Thymus (tissue), 11 donors: ENCODE results near the gene KLHL3. TPM values are rescaled to one million over a fixed set of nuclear protein-coding genes. Genes with fewer than 3 reads are reported as not detected.
A peak's percentile ranks its signal among the peaks of the same experiment; 100 is the strongest.

Experiments
- DNase-seq, 9 donors: peaks; one replicate each; pipeline ENCODE4 v3.0.0-alpha.2; 2013; ENCODE audit warnings: low spot score in 9 of 9, low read depth in 6 of 9, missing footprints in 1 of 9
- H3K27ac ChIP-seq, 2 donors: one replicate each; pipeline ENCODE4 v1.5.1; 2013; ENCODE audit warnings: control low read depth in 1 of 2, low read depth in 1 of 2, low read length in 1 of 2, mild to moderate bottlenecking in 1 of 2, moderate library complexity in 1 of 2
- H3K27me3 ChIP-seq, 2 donors: one replicate each; pipeline ENCODE4 v1.5.1; 2013; ENCODE audit warnings: low read length in 1 of 2; ENCODE audit not compliant: control insufficient read depth in 2 of 2, insufficient read depth in 1 of 2
- H3K36me3 ChIP-seq, 2 donors: one replicate each; pipeline ENCODE4 v1.5.1; 2013; ENCODE audit warnings: low read length in 1 of 2, mild to moderate bottlenecking in 1 of 2, moderate library complexity in 1 of 2; ENCODE audit not compliant: control insufficient read depth in 2 of 2, insufficient read depth in 2 of 2
- H3K4me1 ChIP-seq, 2 donors: one replicate each; pipeline ENCODE4 v1.5.1; 2013; ENCODE audit warnings: low read length in 2 of 2; ENCODE audit not compliant: control insufficient read depth in 2 of 2, insufficient read depth in 2 of 2
- H3K4me3 ChIP-seq, 2 donors: one replicate each; pipeline ENCODE4 v1.5.1; 2013; ENCODE audit warnings: low read length in 2 of 2, control low read depth in 1 of 2, mild to moderate bottlenecking in 1 of 2
- H3K9me3 ChIP-seq, 2 donors: one replicate each; pipeline ENCODE4 v1.5.1; 2013; ENCODE audit warnings: low read length in 1 of 2, mild to moderate bottlenecking in 1 of 2; ENCODE audit not compliant: control insufficient read depth in 2 of 2, insufficient read depth in 1 of 2
- WGBS: extraction: QIAGEN DNeasy Blood & Tissue Kit; methylation state at CpG from one replicate; pipeline ENCODE4 v1.1.7; 2013; 5-methylcytosine and 5-hydroxymethylcytosine counted together
- polyA plus RNA-seq: library from polyadenylated mRNA; stranded (reverse); fragments of 200-250 nt; gene quantifications from one replicate; pipeline ENCODE4 v1.2.3, GENCODE V29; 2013
- total RNA-seq: library from RNA; stranded (reverse); fragments of 120-200 nt; gene quantifications from one replicate; pipeline ENCODE4 v1.2.4, GENCODE V29; 2013
- donor health status: healthy.

The KLHL3 gene
- total and polyA plus RNA-seq, 2 donors: 5.0 to 5.8 TPM

DNA sequence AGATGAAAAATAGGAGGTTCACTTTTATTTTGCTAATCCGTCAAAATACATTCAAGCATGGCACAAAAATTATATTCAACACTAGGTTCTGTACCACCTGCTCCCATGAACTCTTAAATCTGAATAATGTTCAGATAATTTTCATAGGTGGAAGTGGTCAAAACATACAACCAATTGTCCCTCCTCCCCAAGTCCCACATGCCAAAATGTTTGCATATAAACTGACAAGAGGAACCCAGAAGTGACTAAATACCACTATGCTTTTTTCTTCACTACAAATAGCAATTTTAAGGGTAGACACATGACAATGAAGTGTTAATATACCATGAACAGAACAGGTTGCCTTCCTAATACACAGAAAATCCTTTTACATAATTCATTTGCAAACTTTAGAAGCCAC, 14.5 kb upstream of the KLHL3 start:
- 96% methylated on average over 1 of the region's 1 CpG for WGBS
- DNase-seq: no peak
- Histone ChIP-seq H3K4me3 (no peak overlapping the region), H3K9me3 (peaks cover 0 to 4% of the 10 kb centered on the region in 2 donors), H3K36me3 (peaks cover 0 to 21% of the 10 kb centered on the region in 2 donors), H3K27me3 (no peaks in the 10 kb centered on the region), H3K4me1 (peaks cover 2 to 5% of the 10 kb centered on the region in 2 donors), H3K27ac (no peak overlapping the region)

- peaks cover 0 to 21% of the 10 kb centered on the region in 2 donors for H3K36me3 ChIP-seq
- H3K4me1 ChIP-seq: peaks cover 0 to 2% of the 10 kb centered on the region in 2 donors
- H3K9me3 ChIP-seq: no peaks in the 10 kb centered on the region
- WGBS: 99% methylated on average over 2 of the region's 2 CpGs
- H3K27ac ChIP-seq: no peak overlapping the region
- no peak overlapping the region for H3K4me3 ChIP-seq
- no peak for DNase-seq
- no peaks in the 10 kb centered on the region for H3K27me3 ChIP-seq
These were observed 12.0 kb upstream of the KLHL3 start for GRCh38 chr5:137747848-137748247.

- 73% methylated on average over 4 of the region's 4 CpGs for WGBS
- no peaks in the 10 kb centered on the region for H3K4me1 ChIP-seq
- H3K27me3 ChIP-seq: no peaks in the 10 kb centered on the region
- peak in 6 of 9 donors; percentile 64 to 88 (median 74) for DNase-seq
- no peak overlapping the region for H3K4me3 ChIP-seq
- peaks cover 0 to 4% of the 10 kb centered on the region in 2 donors for H3K9me3 ChIP-seq
- H3K36me3 ChIP-seq: no peaks in the 10 kb centered on the region
- no peak overlapping the region for H3K27ac ChIP-seq
These were observed 7.2 kb upstream of the KLHL3 start for GRCh38 chr5:137743031-137743640.

DNA sequence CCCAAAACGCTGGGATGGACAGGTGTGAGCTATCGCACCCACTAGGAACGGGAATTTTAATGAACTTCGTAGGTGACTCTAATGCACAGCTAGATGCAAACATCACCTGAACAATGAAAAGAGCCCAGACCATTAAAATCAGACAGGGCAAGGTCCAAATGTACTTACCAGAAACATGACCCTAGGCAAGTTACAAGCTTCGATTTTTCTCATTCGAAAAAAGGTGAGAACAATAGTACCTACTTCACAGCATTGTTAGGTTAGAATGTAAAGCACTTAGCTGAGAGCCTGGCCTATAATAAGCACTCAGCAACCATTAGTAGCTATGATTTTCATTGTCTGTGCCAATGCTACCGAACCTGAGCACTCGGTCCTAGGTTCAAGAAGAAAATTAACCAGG, 5.8 kb upstream of the KLHL3 start:
- WGBS: 97% methylated on average over 8 of the region's 8 CpGs
- Histone ChIP-seq H3K4me3 (no peak overlapping the region), H3K9me3 (peaks cover 0 to 5% of the 10 kb centered on the region in 2 donors), H3K27me3 (no peaks in the 10 kb centered on the region), H3K36me3 (no peaks in the 10 kb centered on the region), H3K4me1 (peaks cover 8 to 9% of the 10 kb centered on the region in 2 donors), H3K27ac (no peak overlapping the region)
- DNase-seq: no peak

- Histone ChIP-seq H3K27ac (no peak overlapping the region), H3K36me3 (no peaks in the 10 kb centered on the region), H3K9me3 (peaks cover 0 to 5% of the 10 kb centered on the region in 2 donors), H3K4me3 (no peak overlapping the region), H3K27me3 (no peaks in the 10 kb centered on the region), H3K4me1 (peaks cover 12 to 21% of the 10 kb centered on the region in 2 donors)
- DNase-seq: no peak
- WGBS: 83% methylated on average over 4 of the region's 4 CpGs
These were observed 3.8 kb upstream of the KLHL3 start for GRCh38 chr5:137739737-137740136.

- no peak overlapping the region for H3K27ac ChIP-seq
- peaks cover 0 to 5% of the 10 kb centered on the region in 2 donors for H3K9me3 ChIP-seq
- DNase-seq: no peak
- H3K36me3 ChIP-seq: no peaks in the 10 kb centered on the region
- 97% methylated on average over 3 of the region's 3 CpGs for WGBS
- H3K4me3 ChIP-seq: no peak overlapping the region
- H3K4me1 ChIP-seq: peaks cover 15 to 29% of the 10 kb centered on the region in 2 donors
- H3K27me3 ChIP-seq: no peaks in the 10 kb centered on the region
These were observed 3.1 kb upstream of the KLHL3 start for GRCh38 chr5:137738947-137739346.

- Histone ChIP-seq H3K9me3 (peaks cover 0 to 5% of the 10 kb centered on the region in 2 donors), H3K4me1 (peaks cover 23 to 33% of the 10 kb centered on the region in 2 donors), H3K27me3 (no peaks in the 10 kb centered on the region), H3K4me3 (no peak overlapping the region), H3K36me3 (no peaks in the 10 kb centered on the region), H3K27ac (peak overlapping the region in 1 of 2 donors; percentile 69)
- 7% methylated on average over 5 of the region's 5 CpGs for WGBS
- peak in 4 of 9 donors; percentile 46 to 84 (median 54) for DNase-seq
These were observed 1.7 kb upstream of the KLHL3 start for GRCh38 chr5:137737349-137738131.

- no peak overlapping the region for H3K4me3 ChIP-seq
- peaks cover 0 to 5% of the 10 kb centered on the region in 2 donors for H3K9me3 ChIP-seq
- H3K27me3 ChIP-seq: no peaks in the 10 kb centered on the region
- H3K27ac ChIP-seq: no peak overlapping the region
- WGBS: 99% methylated on average over 1 of the region's 1 CpG
- peaks cover 0 to 3% of the 10 kb centered on the region in 2 donors for H3K36me3 ChIP-seq
- peaks cover 27 to 33% of the 10 kb centered on the region in 2 donors for H3K4me1 ChIP-seq
- no peak for DNase-seq
These were observed 607 bp upstream of the KLHL3 start for GRCh38 chr5:137736496-137736895.

- WGBS: 1% methylated on average over 14 of the region's 14 CpGs
These were observed 831 bp downstream of the KLHL3 start for GRCh38 chr5:137734962-137735554.

More at GRCh38 chr5:137734962-137735554, 831 bp downstream of the KLHL3 start:
- DNase-seq: no peak
- Histone ChIP-seq H3K27me3 (no peaks in the 10 kb centered on the region), H3K4me1 (peaks cover 27 to 33% of the 10 kb centered on the region in 2 donors), H3K36me3 (peaks cover 0 to 4% of the 10 kb centered on the region in 2 donors), H3K27ac (peak overlapping the region; percentile 82 to 87), H3K9me3 (peaks cover 0 to 5% of the 10 kb centered on the region in 2 donors), H3K4me3 (peak overlapping the region; percentile 60 to 64)
